Muscle of leg (tissue), 11 donors: ENCODE data around the gene TIGD7. TPM values are rescaled to one million over a fixed set of nuclear protein-coding genes. Genes with fewer than 3 reads are reported as not detected.
A peak's percentile ranks its signal among the peaks of the same experiment; 100 is the strongest.
"Not testable (repeated sequence)": the region's sequence is repeated elsewhere in the genome, so short reads cannot be mapped to it uniquely, and the experiment has no call there.

Source experiments
- DNase-seq: peaks from one replicate; pipeline ENCODE4 v3.0.0; 2013
- H3K27ac ChIP-seq: one replicate; pipeline ENCODE4 v1.5.1; 2013; ENCODE audit warnings: mild to moderate bottlenecking, low read length, control low read depth
- H3K27me3 ChIP-seq: one replicate; pipeline ENCODE4 v1.6.1; 2013; ENCODE audit warnings: low read length; ENCODE audit not compliant: control insufficient read depth, insufficient read depth
- H3K36me3 ChIP-seq: one replicate; pipeline ENCODE4 v1.6.1; 2013; ENCODE audit warnings: low read length; ENCODE audit not compliant: control insufficient read depth, insufficient read depth
- H3K4me1 ChIP-seq: one replicate; pipeline ENCODE4 v1.6.1; 2013; ENCODE audit warnings: low read length; ENCODE audit not compliant: control insufficient read depth, insufficient read depth
- H3K4me3 ChIP-seq: one replicate; pipeline ENCODE4 v1.5.1; 2013; ENCODE audit warnings: low read length, control low read depth
- H3K9me3 ChIP-seq: replicated peaks from 2 replicates; pipeline ENCODE4 v1.6.1; 2013; ENCODE audit warnings: low read depth, low read length; ENCODE audit not compliant: control insufficient read depth
- WGBS: methylation state at CpG from one replicate; pipeline ENCODE4 v1.1.5; 2013; ENCODE audit warnings: missing lambda C conversion rate; ENCODE audit not compliant: insufficient coverage; 5-methylcytosine and 5-hydroxymethylcytosine counted together
- polyA plus RNA-seq, 8 donors: library from polyadenylated mRNA; unstranded; fragments of 120-200 nt; gene quantifications; one replicate each; pipeline versions ENCODE4 v1.2.1 to v1.2.3, GENCODE V29; 2013; ENCODE audit warnings: inconsistent platforms in 1 of 8, low replicate concordance in 1 of 8; ENCODE audit not compliant: insufficient read length in 8 of 8, insufficient read depth in 1 of 8
- total RNA-seq: library from RNA; stranded (reverse); fragments of 120-200 nt; gene quantifications from one replicate; pipeline ENCODE4 v1.2.4, GENCODE V29; 2013

Gene TIGD7
- total and polyA plus RNA-seq, 9 donors, result 5.5 to 11.0 (median 7.5) TPM

GRCh38 chr16:3283543-3284447 is 21.4 kb downstream of the TIGD7 start:
- peak overlapping the region; percentile 71 for H3K4me3 ChIP-seq
- H3K27ac ChIP-seq, result peak overlapping the region; percentile 100
- no peaks in the 10 kb centered on the region for H3K27me3 ChIP-seq
- H3K36me3 ChIP-seq, result peaks cover 36% of the 10 kb centered on the region
- peaks cover 22% of the 10 kb centered on the region for H3K4me1 ChIP-seq
- 4% methylated on average over 56 of the region's 56 CpGs for WGBS
- no peak for DNase-seq
- H3K9me3 ChIP-seq, result peaks cover 30% of the 10 kb centered on the region

- H3K4me1 ChIP-seq, result peaks cover 22% of the 10 kb centered on the region
- under 1% methylated on average over 72 of the region's 72 CpGs for WGBS
- H3K4me3 ChIP-seq, result peak within 1 kb of the TSS; percentile 71
- peaks cover 23% of the 10 kb centered on the region for H3K9me3 ChIP-seq
- peak within 1 kb of the TSS; percentile 100 for H3K27ac ChIP-seq
- peak; percentile 100 for DNase-seq
- peaks cover 29% of the 10 kb centered on the region for H3K36me3 ChIP-seq
- no peaks in the 10 kb centered on the region for H3K27me3 ChIP-seq
These were observed 22.3 kb downstream of the TIGD7 start, which contains the start of gene ZNF263 for GRCh38 chr16:3282730-3283542. TSS of gene ZNF263 (plus strand) at chr16:3283491. CDS start at chr16:3283819, 328 bp downstream.

GRCh38 chr16:3282103-3282729 is 23.0 kb downstream of the TIGD7 start:
- Histone ChIP-seq H3K4me1 (peaks cover 22% of the 10 kb centered on the region), H3K4me3 (peak overlapping the region; percentile 71), H3K27ac (peak overlapping the region; percentile 100), H3K27me3 (peaks cover 4% of the 10 kb centered on the region), H3K36me3 (peaks cover 26% of the 10 kb centered on the region), H3K9me3 (peaks cover 19% of the 10 kb centered on the region)
- WGBS, result 10% methylated on average over 16 of the region's 29 CpGs
- no peak for DNase-seq

- peaks cover 8% of the 10 kb centered on the region for H3K27me3 ChIP-seq
- H3K4me3 ChIP-seq, result no peak overlapping the region
- peaks cover 19% of the 10 kb centered on the region for H3K36me3 ChIP-seq
- H3K9me3 ChIP-seq, result peaks cover 13% of the 10 kb centered on the region
- no CpG with 5 or more reads among the region's 6 CpGs for WGBS
- DNase-seq, result no peak
- H3K4me1 ChIP-seq, result peaks cover 22% of the 10 kb centered on the region
- H3K27ac ChIP-seq, result no peak overlapping the region
These were observed 23.9 kb downstream of the TIGD7 start for GRCh38 chr16:3281222-3281820.

GRCh38 chr16:3276679-3277078 is 28.6 kb downstream of the TIGD7 start:
- H3K27ac ChIP-seq, result no peak overlapping the region
- DNase-seq, result no peak
- WGBS, result 73% methylated on average over 2 of the region's 5 CpGs
- peaks cover 12% of the 10 kb centered on the region for H3K27me3 ChIP-seq
- peaks cover 2% of the 10 kb centered on the region for H3K4me1 ChIP-seq
- no peaks in the 10 kb centered on the region for H3K9me3 ChIP-seq
- no peak overlapping the region for H3K4me3 ChIP-seq
- no peaks in the 10 kb centered on the region for H3K36me3 ChIP-seq

GRCh38 chr16:3274947-3275346 is 30.3 kb downstream of the TIGD7 start:
- H3K9me3 ChIP-seq, result no peaks in the 10 kb centered on the region
- H3K36me3 ChIP-seq, result no peaks in the 10 kb centered on the region
- H3K4me3 ChIP-seq, result no peak overlapping the region
- H3K27me3 ChIP-seq, result peaks cover 12% of the 10 kb centered on the region
- DNase-seq, result no peak
- H3K27ac ChIP-seq, result no peak overlapping the region
- H3K4me1 ChIP-seq, result no peaks in the 10 kb centered on the region

- 39% methylated on average over 2 of the region's 4 CpGs for WGBS
- no peak for DNase-seq
These were observed 30.7 kb downstream of the TIGD7 start for GRCh38 chr16:3274490-3274889.

GRCh38 chr16:3271281-3271680 is 33.9 kb downstream of the TIGD7 start:
- not testable (repeated sequence) for H3K27ac ChIP-seq, DNase-seq, H3K27me3 ChIP-seq, H3K9me3 ChIP-seq, H3K4me3 ChIP-seq, H3K36me3 ChIP-seq, H3K4me1 ChIP-seq
- WGBS, result no CpG with 5 or more reads among the region's 22 CpGs

More at GRCh38 chr16:3274490-3274889, 30.7 kb downstream of the TIGD7 start:
- peaks cover 12% of the 10 kb centered on the region for H3K27me3 ChIP-seq
- no peaks in the 10 kb centered on the region for H3K9me3 ChIP-seq
- H3K4me3 ChIP-seq, result no peak overlapping the region
- H3K36me3 ChIP-seq, result no peaks in the 10 kb centered on the region
- H3K4me1 ChIP-seq, result no peaks in the 10 kb centered on the region
- no peak overlapping the region for H3K27ac ChIP-seq

- not testable (repeated sequence) for H3K27me3 ChIP-seq, H3K27ac ChIP-seq, H3K4me1 ChIP-seq, H3K4me3 ChIP-seq, DNase-seq, H3K36me3 ChIP-seq, H3K9me3 ChIP-seq
- WGBS, result no CpG with 5 or more reads among the region's 5 CpGs
These were observed 34.5 kb downstream of the TIGD7 start for GRCh38 chr16:3270718-3271117.
